ENCODE results near the gene CUX1. TPM values are rescaled to one million over a fixed set of nuclear protein-coding genes. Genes with fewer than 3 reads are reported as not detected.

Gene CUX1
- total RNA-seq, 1 experiment from 2014 or later: 54.8 TPM

- no peak for DNase-seq
- Mint-ChIP-seq H3K9me3 (ENCODE audit: low read depth, unreplicated experiment) (no peaks in the 10 kb centered on the region), H3K27ac (ENCODE audit: unreplicated experiment) (no peak overlapping the region), H3K4me1 (ENCODE audit: low read depth, unreplicated experiment) (peaks cover 8% of the 10 kb centered on the region), H3K27me3 (ENCODE audit: unreplicated experiment) (no peaks in the 10 kb centered on the region), H3K4me3 (ENCODE audit: low read depth, unreplicated experiment) (no peak overlapping the region), H3K36me3 (ENCODE audit: insufficient read depth, unreplicated experiment) (no peaks in the 10 kb centered on the region)
- intact Hi-C loops (cut with micrococcal nuclease; ENCODE audit: unreplicated experiment): no loop called here
- no TSS peak for BruUV-seq (replicated peaks)
- CTCF ChIA-PET: no interaction called here
- no peak for TF ChIP-seq CTCF (IDR thresholded peaks at IDR 0.05; ENCODE audit: unreplicated experiment)
Observed at GRCh38 chr7:102045681-102046372, 228.4 kb downstream of the CUX1 start.

DNA sequence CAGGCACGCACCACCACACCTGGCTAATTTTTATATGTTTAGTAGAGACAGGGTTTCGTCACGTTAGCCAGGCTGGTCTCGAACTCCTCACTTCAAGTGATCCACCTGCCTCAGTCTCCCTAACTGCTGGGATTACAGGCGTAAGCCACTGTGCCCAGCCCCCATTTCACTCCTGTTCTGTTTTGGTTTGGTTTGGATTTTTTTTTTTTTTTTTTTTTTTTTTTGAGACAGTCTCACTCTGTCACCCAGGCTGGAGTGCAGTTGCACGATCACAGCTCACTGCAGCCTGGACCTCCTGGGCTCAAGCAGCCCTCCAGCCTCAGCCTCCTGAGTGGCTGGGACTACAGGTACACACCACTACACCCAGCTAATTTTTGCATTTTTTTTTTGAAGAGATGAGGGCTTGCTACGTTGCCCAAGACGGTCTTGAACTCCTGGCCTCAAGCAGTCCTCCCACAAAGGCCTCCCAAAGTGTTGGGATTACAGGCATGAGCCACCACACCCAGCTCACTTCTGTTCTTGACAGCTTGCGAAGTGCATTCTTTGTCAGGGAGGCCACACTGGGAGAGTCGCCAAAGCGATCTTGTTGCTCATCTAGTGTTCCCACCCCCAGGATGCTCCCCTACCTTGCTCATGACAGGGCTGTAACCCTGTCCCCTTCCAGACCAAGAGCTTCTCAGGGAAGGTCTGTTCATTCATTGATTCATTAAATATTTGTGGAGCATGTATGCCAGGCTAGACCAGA lies 229.1 kb downstream of the CUX1 start:
- CTCF ChIA-PET: no interaction called here
- Mint-ChIP-seq H3K36me3 (ENCODE audit: insufficient read depth, unreplicated experiment) (no peaks in the 10 kb centered on the region), H3K4me1 (ENCODE audit: low read depth, unreplicated experiment) (peaks cover 8% of the 10 kb centered on the region), H3K27me3 (ENCODE audit: unreplicated experiment) (no peaks in the 10 kb centered on the region), H3K4me3 (ENCODE audit: low read depth, unreplicated experiment) (no peak overlapping the region), H3K27ac (ENCODE audit: unreplicated experiment) (no peak overlapping the region), H3K9me3 (ENCODE audit: low read depth, unreplicated experiment) (no peaks in the 10 kb centered on the region)
- TF ChIP-seq CTCF (IDR thresholded peaks at IDR 0.05; ENCODE audit: unreplicated experiment): no peak
- intact Hi-C loops (cut with micrococcal nuclease; ENCODE audit: unreplicated experiment): no loop called here
- BruUV-seq (replicated peaks): no TSS peak
- no peak for DNase-seq

DNA sequence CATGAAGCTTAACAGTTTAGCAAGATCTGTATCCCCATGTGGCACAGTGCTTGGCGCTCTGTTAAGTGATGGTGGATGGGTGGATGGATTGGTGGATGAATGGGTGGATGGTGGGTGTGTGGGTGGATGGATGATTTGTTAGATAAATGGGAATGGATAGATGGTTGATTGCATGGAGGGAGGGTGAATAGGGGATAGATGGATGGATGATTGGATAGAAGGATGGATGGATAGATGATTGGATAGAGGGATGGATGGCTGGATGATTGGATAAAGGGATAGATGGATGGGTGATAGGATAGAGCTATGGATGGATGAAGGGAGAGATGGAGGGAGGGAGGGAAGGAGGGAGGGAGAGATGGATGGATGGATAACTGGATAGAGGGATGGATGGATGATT lies 229.7 kb downstream of the CUX1 start:
- no peak overlapping the region for H3K27ac Mint-ChIP-seq (ENCODE audit: unreplicated experiment)
- CTCF ChIA-PET: no interaction called here
- H3K4me3 Mint-ChIP-seq (ENCODE audit: low read depth, unreplicated experiment): no peak overlapping the region
- peaks cover 4% of the 10 kb centered on the region for H3K4me1 Mint-ChIP-seq (ENCODE audit: low read depth, unreplicated experiment)
- BruUV-seq (replicated peaks): no TSS peak
- no peaks in the 10 kb centered on the region for H3K36me3 Mint-ChIP-seq (ENCODE audit: insufficient read depth, unreplicated experiment)
- no peaks in the 10 kb centered on the region for H3K27me3 Mint-ChIP-seq (ENCODE audit: unreplicated experiment)
- no peak for DNase-seq
- H3K9me3 Mint-ChIP-seq (ENCODE audit: low read depth, unreplicated experiment): no peaks in the 10 kb centered on the region
- no peak for TF ChIP-seq CTCF (IDR thresholded peaks at IDR 0.05; ENCODE audit: unreplicated experiment)
- intact Hi-C loops (cut with micrococcal nuclease; ENCODE audit: unreplicated experiment): no loop called here

GRCh38 chr7:102049765-102050164 lies 232.3 kb downstream of the CUX1 start:
- H3K27ac Mint-ChIP-seq (ENCODE audit: unreplicated experiment): no peak overlapping the region

More at GRCh38 chr7:102049765-102050164, 232.3 kb downstream of the CUX1 start:
- H3K9me3 Mint-ChIP-seq (ENCODE audit: low read depth, unreplicated experiment): no peaks in the 10 kb centered on the region
- no peaks in the 10 kb centered on the region for H3K4me1 Mint-ChIP-seq (ENCODE audit: low read depth, unreplicated experiment)
- no peaks in the 10 kb centered on the region for H3K27me3 Mint-ChIP-seq (ENCODE audit: unreplicated experiment)
- intact Hi-C loops (cut with micrococcal nuclease; ENCODE audit: unreplicated experiment): no loop called here
- H3K36me3 Mint-ChIP-seq (ENCODE audit: insufficient read depth, unreplicated experiment): no peaks in the 10 kb centered on the region
- DNase-seq: no peak
- CTCF ChIA-PET: no interaction called here
- H3K4me3 Mint-ChIP-seq (ENCODE audit: low read depth, unreplicated experiment): no peak overlapping the region
- no peak for TF ChIP-seq CTCF (IDR thresholded peaks at IDR 0.05; ENCODE audit: unreplicated experiment)
- BruUV-seq (replicated peaks): no TSS peak
